Trophoblast cell (in vitro differentiated cells and primary cell): ENCODE results near the gene IFNAR1.
"Not testable (repeated sequence)": the region's sequence is repeated elsewhere in the genome, so short reads cannot be mapped to it uniquely, and the experiment has no call there.

Experiments used
- DNase-seq, 2 donors: peaks; one replicate each; pipeline ENCODE4 v3.0.0-alpha.2; 2016
- H2AFZ ChIP-seq: 2 replicates; pipeline ENCODE4 v1.6.1; 2013; ENCODE audit warnings: low read length, moderate library complexity, mild to moderate bottlenecking; ENCODE audit not compliant: insufficient read depth, poor library complexity
- H2AK5ac ChIP-seq: 2 replicates; pipeline ENCODE4 v1.6.1; 2013; ENCODE audit warnings: mild to moderate bottlenecking, low read length
- H2BK120ac ChIP-seq: 2 replicates; pipeline ENCODE4 v1.6.1; 2013; ENCODE audit warnings: low read length, mild to moderate bottlenecking, moderate library complexity; ENCODE audit not compliant: insufficient read depth, poor library complexity
- H2BK12ac ChIP-seq: 2 replicates; pipeline ENCODE4 v1.6.1; 2013; ENCODE audit warnings: mild to moderate bottlenecking, low read length, moderate library complexity
- H2BK5ac ChIP-seq: 2 replicates; pipeline ENCODE4 v1.6.1; 2013; ENCODE audit warnings: low read length, low read depth, moderate library complexity, mild to moderate bottlenecking; ENCODE audit not compliant: poor library complexity
- H3K14ac ChIP-seq: 2 replicates; pipeline ENCODE4 v1.6.1; 2013; ENCODE audit warnings: mild to moderate bottlenecking, low read length
- H3K18ac ChIP-seq: 2 replicates; pipeline ENCODE4 v1.6.1; 2013; ENCODE audit warnings: mild to moderate bottlenecking, low read length
- H3K23ac ChIP-seq: 2 replicates; pipeline ENCODE4 v1.6.1; 2013; ENCODE audit warnings: low read length
- H3K27ac ChIP-seq: 2 replicates; pipeline ENCODE4 v1.5.1; 2013; ENCODE audit warnings: low read depth, mild to moderate bottlenecking, inconsistent platforms, low read length, moderate library complexity
- H3K27me3 ChIP-seq: 2 replicates; pipeline ENCODE4 v1.6.1; 2013; ENCODE audit warnings: inconsistent platforms, mild to moderate bottlenecking, low read length, moderate library complexity; ENCODE audit not compliant: insufficient read depth
- H3K36me3 ChIP-seq, 2 experiments: 1 replicate in 1 of 2; 2 replicates in 1 of 2; pipeline ENCODE4 v1.6.1; 2013; ENCODE audit warnings: low read length in 2 of 2, mild to moderate bottlenecking in 2 of 2, moderate library complexity in 1 of 2; ENCODE audit not compliant: insufficient read depth in 2 of 2, control insufficient read depth in 1 of 2
- H3K4ac ChIP-seq: 2 replicates; pipeline ENCODE4 v1.6.1; 2013; ENCODE audit warnings: low read depth, mild to moderate bottlenecking, low read length, moderate library complexity
- H3K4me1 ChIP-seq, 2 experiments: 1 replicate in 1 of 2; 2 replicates in 1 of 2; pipeline ENCODE4 v1.6.1; 2013; ENCODE audit warnings: low read length in 2 of 2, mild to moderate bottlenecking in 2 of 2, moderate library complexity in 1 of 2; ENCODE audit not compliant: insufficient read depth in 2 of 2, control insufficient read depth in 1 of 2
- H3K4me2 ChIP-seq: 2 replicates; pipeline ENCODE4 v1.6.1; 2013; ENCODE audit warnings: inconsistent platforms, mild to moderate bottlenecking, low read length, moderate library complexity
- H3K4me3 ChIP-seq: 2 replicates; pipeline ENCODE4 v1.5.1; 2013; ENCODE audit warnings: mild to moderate bottlenecking, low read depth, low read length, inconsistent platforms
- H3K79me1 ChIP-seq: one replicate; pipeline ENCODE4 v1.6.1; 2013; ENCODE audit warnings: low read length
- H3K79me2 ChIP-seq: 2 replicates; pipeline ENCODE4 v1.6.1; 2013; ENCODE audit warnings: low read length, mild to moderate bottlenecking; ENCODE audit not compliant: control insufficient read depth, insufficient read depth, poor library complexity
- H3K9ac ChIP-seq: 2 replicates; pipeline ENCODE4 v1.6.1; 2013; ENCODE audit warnings: mild to moderate bottlenecking, low read length
- H3K9me3 ChIP-seq: 2 replicates; pipeline ENCODE4 v1.6.1; 2013; ENCODE audit warnings: low read depth, mild to moderate bottlenecking, control low read depth, inconsistent platforms, low read length; ENCODE audit not compliant: insufficient read depth
- H4K12ac ChIP-seq: 2 replicates; pipeline ENCODE4 v1.6.1; 2013; ENCODE audit warnings: low read depth, mild to moderate bottlenecking, low read length, moderate library complexity
- H4K8ac ChIP-seq: 2 replicates; pipeline ENCODE4 v1.6.1; 2013; ENCODE audit warnings: low read depth, mild to moderate bottlenecking, low read length, moderate library complexity
- H4K91ac ChIP-seq: one replicate; pipeline ENCODE4 v1.6.1; 2013; ENCODE audit warnings: low read depth, mild to moderate bottlenecking, low read length, moderate library complexity
- WGBS: extraction: QIAGEN DNeasy Blood & Tissue Kit; methylation state at CpG from one replicate; pipeline ENCODE4 v1.1.7; 2013; ENCODE audit warnings: missing lambda C conversion rate; ENCODE audit not compliant: insufficient read length, insufficient coverage; ENCODE audit errors: extremely low coverage; 5-methylcytosine and 5-hydroxymethylcytosine counted together

IFNAR1 gene

DNA sequence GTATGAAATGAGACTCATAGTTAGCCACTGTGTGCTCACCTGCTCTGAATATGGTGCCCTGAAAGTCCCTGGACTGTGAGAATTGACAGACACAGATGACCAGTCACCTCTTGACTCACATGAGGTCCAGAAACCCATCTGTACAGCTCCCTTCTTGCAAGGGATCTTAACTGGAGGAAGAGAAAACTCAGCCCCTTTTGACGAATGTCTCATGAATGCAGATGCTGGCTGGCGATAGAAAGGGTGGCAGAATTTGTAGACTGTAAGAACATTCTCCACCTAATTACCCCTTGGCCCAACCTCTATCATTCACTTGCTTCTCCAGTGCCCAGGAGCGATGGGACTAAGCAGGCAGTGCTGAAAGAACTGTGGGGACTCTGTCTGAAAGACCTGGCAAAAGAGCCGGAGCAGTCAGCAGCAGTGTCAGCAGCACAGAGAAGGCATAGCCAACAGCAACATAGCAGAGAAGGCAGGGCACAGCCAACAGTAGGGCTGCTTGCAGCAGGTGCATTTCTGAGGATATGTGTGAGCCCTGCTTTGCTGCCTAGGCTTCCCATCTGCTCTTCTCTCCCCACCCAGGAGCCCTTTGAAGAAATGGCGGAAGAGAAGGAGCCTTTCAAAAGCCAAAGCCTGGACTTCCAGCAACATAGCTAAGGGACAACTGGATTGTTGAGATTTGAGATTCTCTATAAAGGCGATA, 52.6 kb downstream of the IFNAR1 start:
- Histone ChIP-seq H3K79me2 (no peaks in the 10 kb centered on the region), H3K18ac (no peak overlapping the region), H3K79me1 (no peaks in the 10 kb centered on the region), H2BK5ac (no peak overlapping the region), H3K14ac (no peak overlapping the region), H3K27ac (no peak overlapping the region), H2AFZ (no peak overlapping the region), H2BK12ac (no peak overlapping the region), H3K36me3 (no peaks in the 10 kb centered on the region), H4K8ac (no peak overlapping the region), H3K4ac (no peak overlapping the region), H3K9ac (no peak overlapping the region), H3K4me2 (no peak overlapping the region), H3K9me3 (no peaks in the 10 kb centered on the region), H2AK5ac (no peak overlapping the region), H3K27me3 (no peaks in the 10 kb centered on the region), H4K12ac (no peak overlapping the region), H3K23ac (no peak overlapping the region), H2BK120ac (no peak overlapping the region), H3K4me1 (peaks cover 8 to 10% of the 10 kb centered on the region in 2 experiments), H3K4me3 (no peak overlapping the region), H4K91ac (no peak overlapping the region)
- DNase-seq = peak; percentile 67 to 79
- WGBS = no CpG with 5 or more reads among the region's 6 CpGs

DNA sequence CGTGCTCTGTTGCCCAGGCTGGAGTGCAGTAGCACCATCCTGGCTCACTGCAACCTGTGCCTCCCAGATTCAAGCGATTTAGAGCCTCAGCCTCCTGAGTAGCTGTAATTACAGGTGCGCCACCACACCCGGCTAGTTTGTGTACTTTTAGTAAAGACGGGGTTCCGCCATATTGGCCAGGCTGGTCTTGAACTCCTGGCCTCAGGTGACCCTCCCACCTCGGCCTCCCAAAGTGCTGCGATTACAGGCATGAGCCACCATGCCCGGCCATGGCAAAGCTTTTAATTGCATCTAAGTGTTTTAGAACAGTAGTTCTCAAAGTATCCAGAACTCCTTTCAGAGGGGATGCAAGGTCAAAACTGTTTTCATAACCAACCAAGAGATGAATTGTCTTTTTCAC, 53.3 kb downstream of the IFNAR1 start:
- no peaks in the 10 kb centered on the region for H3K36me3 ChIP-seq
- H3K4me1 ChIP-seq = peaks cover 12 to 14% of the 10 kb centered on the region in 2 experiments
- no peak overlapping the region for H4K12ac ChIP-seq
- no peak overlapping the region for H2BK5ac ChIP-seq
- WGBS = no CpG with 5 or more reads among the region's 9 CpGs
- DNase-seq = no peak
- no peak overlapping the region for H3K23ac ChIP-seq
- H3K27me3 ChIP-seq = no peaks in the 10 kb centered on the region
- H3K14ac ChIP-seq = no peak overlapping the region
- H2AFZ ChIP-seq = no peak overlapping the region
- H2BK120ac ChIP-seq = no peak overlapping the region
- H3K27ac ChIP-seq = no peak overlapping the region
- no peak overlapping the region for H4K8ac ChIP-seq
- H2AK5ac ChIP-seq = no peak overlapping the region
- H2BK12ac ChIP-seq = no peak overlapping the region
- no peak overlapping the region for H3K9ac ChIP-seq
- no peaks in the 10 kb centered on the region for H3K79me2 ChIP-seq
- no peak overlapping the region for H3K18ac ChIP-seq
- no peaks in the 10 kb centered on the region for H3K9me3 ChIP-seq
- no peak overlapping the region for H4K91ac ChIP-seq
- no peaks in the 10 kb centered on the region for H3K79me1 ChIP-seq
- no peak overlapping the region for H3K4me2 ChIP-seq
- no peak overlapping the region for H3K4ac ChIP-seq
- H3K4me3 ChIP-seq = no peak overlapping the region

DNA sequence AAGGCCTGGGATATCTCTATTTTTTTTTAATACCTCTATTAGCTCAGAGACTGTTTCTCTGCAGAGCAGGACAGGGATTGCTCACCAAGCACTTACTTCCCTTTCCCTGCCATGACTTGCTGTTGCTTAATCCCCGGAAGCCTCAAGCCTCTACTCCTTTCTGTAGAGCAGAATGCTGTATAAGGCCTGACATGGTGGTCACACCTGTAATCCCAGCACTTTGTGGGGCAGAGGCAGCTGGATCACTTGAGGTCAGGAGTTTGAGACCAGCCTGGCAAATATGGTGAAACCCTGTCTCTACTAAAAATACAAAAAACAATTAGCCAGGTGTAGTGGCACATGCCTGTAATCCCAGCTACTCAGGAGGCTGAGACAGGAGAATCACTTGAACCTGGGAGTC, 55.2 kb downstream of the IFNAR1 start:
- not testable (repeated sequence) for H3K9me3 ChIP-seq, H3K9ac ChIP-seq, H3K23ac ChIP-seq, H2BK5ac ChIP-seq, H3K18ac ChIP-seq, H3K4ac ChIP-seq, H3K27ac ChIP-seq, H2BK120ac ChIP-seq, H4K8ac ChIP-seq, H3K79me1 ChIP-seq, H3K36me3 ChIP-seq, H2AFZ ChIP-seq, H3K27me3 ChIP-seq, H2BK12ac ChIP-seq, H3K79me2 ChIP-seq, H3K4me2 ChIP-seq, H4K12ac ChIP-seq, H2AK5ac ChIP-seq, H3K14ac ChIP-seq, H3K4me3 ChIP-seq
- H4K91ac ChIP-seq = peak overlapping the region; percentile 28
- peak; percentile 70 to 71 for DNase-seq
- WGBS = no CpG with 5 or more reads among the region's 1 CpG
- H3K4me1 ChIP-seq = peaks cover 16 to 22% of the 10 kb centered on the region in 2 experiments

DNA sequence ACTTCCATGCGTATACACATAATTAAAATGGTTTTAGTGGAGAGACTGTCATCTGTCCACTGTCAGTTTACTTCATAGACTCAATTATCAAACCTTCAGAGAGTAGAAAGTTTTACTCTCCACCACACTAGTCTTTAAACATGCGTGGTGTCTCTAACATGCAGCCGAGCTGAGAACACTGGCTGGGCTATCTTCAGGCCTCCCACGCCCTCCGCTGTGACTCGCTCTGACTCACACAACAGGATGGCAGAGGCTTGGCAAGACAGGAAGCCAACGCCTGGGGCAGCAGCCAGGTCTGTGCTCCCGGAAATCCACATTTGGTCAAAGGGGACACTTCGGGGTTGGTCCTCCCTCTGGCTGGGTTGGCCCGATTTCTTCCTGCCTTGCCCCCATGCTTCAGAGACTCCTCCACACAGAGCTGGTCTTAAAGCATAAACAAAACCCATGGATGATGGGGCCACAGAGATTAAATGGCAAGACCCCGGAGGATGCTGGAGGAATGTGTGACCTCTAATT, 55.8 kb downstream of the IFNAR1 start:
- Histone ChIP-seq H3K23ac (no peak overlapping the region), H3K14ac (no peak overlapping the region), H3K36me3 (no peaks in the 10 kb centered on the region), H4K8ac (no peak overlapping the region), H3K4me1 (peaks cover 16 to 22% of the 10 kb centered on the region in 2 experiments), H3K4me3 (no peak overlapping the region), H2AK5ac (no peak overlapping the region), H3K4me2 (no peak overlapping the region), H3K27ac (no peak overlapping the region), H3K9ac (no peak overlapping the region), H3K79me1 (no peaks in the 10 kb centered on the region), H3K79me2 (no peaks in the 10 kb centered on the region), H2AFZ (no peak overlapping the region), H2BK12ac (no peak overlapping the region), H3K4ac (no peak overlapping the region), H4K91ac (no peak overlapping the region), H2BK120ac (no peak overlapping the region), H4K12ac (no peak overlapping the region), H3K9me3 (no peaks in the 10 kb centered on the region), H2BK5ac (no peak overlapping the region), H3K27me3 (no peaks in the 10 kb centered on the region), H3K18ac (no peak overlapping the region)
- no CpG with 5 or more reads among the region's 11 CpGs for WGBS
- DNase-seq = peak; percentile 98 to 99
